Upper lobe of right lung (tissue), 1 donor: ENCODE data around the gene HDGFL2. TPM values are rescaled to one million over a fixed set of nuclear protein-coding genes. Genes with fewer than 3 reads are reported as not detected.

Source experiments
- ATAC-seq: fragments of 200-7000 bp; cut with Tn5 transposase; one replicate; pipeline ENCODE4 v1.9.1; 2020; ENCODE audit warnings: mild to moderate bottlenecking, moderate library complexity
- DNase-seq: peaks from one replicate; pipeline ENCODE4 v3.0.0-alpha.2; 2020
- H3K27ac ChIP-seq: fragments of 200-600 bp; one replicate; pipeline ENCODE4 v1.8.0; 2022
- H3K27me3 ChIP-seq: fragments of 200-600 bp; one replicate; pipeline ENCODE4 v1.8.0; 2022; ENCODE audit warnings: mild to moderate bottlenecking
- H3K36me3 ChIP-seq: fragments of 200-600 bp; one replicate; pipeline ENCODE4 v1.8.0; 2022
- H3K4me1 ChIP-seq: fragments of 200-600 bp; one replicate; pipeline ENCODE4 v1.8.0; 2022
- H3K4me3 ChIP-seq: fragments of 200-600 bp; one replicate; pipeline ENCODE4 v1.8.0; 2022; ENCODE audit warnings: mild to moderate bottlenecking
- H3K9me3 ChIP-seq: fragments of 200-600 bp; one replicate; pipeline ENCODE4 v1.8.0; 2022
- CTCF ChIP-seq: fragments of 200-600 bp; IDR thresholded peaks from one replicate; pipeline ENCODE4 v1.8.0; 2022; ENCODE audit warnings: antibody characterized with exemption
- intact Hi-C: fragments of 100-400 bp; cut with DNase I; formaldehyde crosslinking; loops from one replicate; pipeline ENCODE4 v1.11.0; 2022
- total RNA-seq: library from RNA; stranded (reverse); fragmentation: NEBNext Ultra II Directional; extraction: Animal tissue kit (Norgen Biotek cat#: 25700); gene quantifications from one replicate; pipeline ENCODE4 v1.2.1, GENCODE V29; 2021
- donor health status: DM: no; HTN: yes; CAD: no; lungs with severe emphysema.

The HDGFL2 gene
- total RNA-seq, 1 donor from 2014 or later, result 30.6 TPM

GRCh38 chr19:4456476-4456842 lies 15.6 kb upstream of the HDGFL2 start:
- Histone ChIP-seq H3K27ac (peak overlapping the region; percentile 52), H3K36me3 (peaks cover 26% of the 10 kb centered on the region), H3K4me1 (peaks cover 12% of the 10 kb centered on the region), H3K27me3 (no peaks in the 10 kb centered on the region), H3K9me3 (no peaks in the 10 kb centered on the region), H3K4me3 (peak overlapping the region; percentile 68)
- intact Hi-C loops, result no loop called here
- DNase-seq, result no peak
- ATAC-seq, result peak; percentile 18
- no peak for TF ChIP-seq CTCF

DNA sequence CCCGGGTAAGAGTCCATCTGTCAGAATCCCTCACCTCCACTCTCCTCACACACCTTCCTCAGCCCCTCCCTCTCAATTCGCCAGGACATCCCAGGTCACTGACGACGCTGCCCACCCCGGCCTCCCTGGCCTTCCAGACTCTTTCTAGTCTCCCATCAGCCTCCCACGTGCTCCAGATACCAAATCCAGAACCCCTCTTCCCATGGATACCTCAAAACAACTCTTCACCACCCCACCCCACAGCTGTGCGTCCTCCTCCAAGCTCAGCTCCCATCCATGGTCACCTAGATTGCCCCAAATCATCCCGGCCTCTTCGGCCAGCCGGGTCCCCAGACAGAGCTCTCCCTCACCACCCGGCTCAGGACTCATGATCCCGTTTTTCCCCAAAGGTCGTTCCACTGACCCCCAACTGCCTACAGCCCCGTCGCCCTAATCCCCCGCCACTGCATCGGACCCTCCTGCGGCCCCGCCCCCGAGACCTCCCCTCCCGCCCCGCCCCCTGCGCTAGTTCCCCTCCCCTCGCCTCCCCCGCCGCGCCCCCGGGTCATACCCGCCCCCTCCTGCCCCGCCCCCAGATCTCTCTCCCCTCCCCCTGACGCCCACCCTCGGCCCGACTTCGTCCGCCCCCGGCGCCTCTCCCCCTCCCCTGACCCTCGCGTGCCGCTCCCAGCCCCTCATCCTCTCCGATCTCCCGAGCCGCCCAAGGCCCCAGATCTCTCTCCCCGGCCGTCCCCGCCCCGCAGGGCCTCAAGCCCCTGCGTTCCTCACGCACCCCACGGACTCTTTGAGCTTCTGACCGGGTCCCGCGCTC lies 15.0 kb upstream of the HDGFL2 start:
- TF ChIP-seq CTCF, result no peak
- intact Hi-C loops, result no loop called here
- ATAC-seq, result peak; percentile 20
- peak overlapping the region; percentile 81 for H3K27ac ChIP-seq
- H3K4me1 ChIP-seq, result peaks cover 12% of the 10 kb centered on the region
- H3K27me3 ChIP-seq, result no peaks in the 10 kb centered on the region
- H3K4me3 ChIP-seq, result peak overlapping the region; percentile 68
- H3K36me3 ChIP-seq, result peaks cover 20% of the 10 kb centered on the region
- DNase-seq, result no peak
- no peaks in the 10 kb centered on the region for H3K9me3 ChIP-seq

GRCh38 chr19:4457654-4458395 lies 14.3 kb upstream of the HDGFL2 start, which contains the start of gene UBXN6:
Gene UBXN6, minus strand, starts transcription at chr19:4457794. Its CDS starts 97 bp downstream, at chr19:4457697.
- H3K27me3 ChIP-seq, result no peaks in the 10 kb centered on the region
- peak within 1 kb of the TSS; percentile 68 for H3K4me3 ChIP-seq
- peak; percentile 96 for ATAC-seq
- peak; percentile 99 for DNase-seq
- no peaks in the 10 kb centered on the region for H3K9me3 ChIP-seq
- peaks cover 12% of the 10 kb centered on the region for H3K4me1 ChIP-seq
- intact Hi-C loops, result no loop called here
- TF ChIP-seq CTCF, result no peak
- H3K27ac ChIP-seq, result peak within 1 kb of the TSS; percentile 81
- H3K36me3 ChIP-seq, result peaks cover 13% of the 10 kb centered on the region

DNA sequence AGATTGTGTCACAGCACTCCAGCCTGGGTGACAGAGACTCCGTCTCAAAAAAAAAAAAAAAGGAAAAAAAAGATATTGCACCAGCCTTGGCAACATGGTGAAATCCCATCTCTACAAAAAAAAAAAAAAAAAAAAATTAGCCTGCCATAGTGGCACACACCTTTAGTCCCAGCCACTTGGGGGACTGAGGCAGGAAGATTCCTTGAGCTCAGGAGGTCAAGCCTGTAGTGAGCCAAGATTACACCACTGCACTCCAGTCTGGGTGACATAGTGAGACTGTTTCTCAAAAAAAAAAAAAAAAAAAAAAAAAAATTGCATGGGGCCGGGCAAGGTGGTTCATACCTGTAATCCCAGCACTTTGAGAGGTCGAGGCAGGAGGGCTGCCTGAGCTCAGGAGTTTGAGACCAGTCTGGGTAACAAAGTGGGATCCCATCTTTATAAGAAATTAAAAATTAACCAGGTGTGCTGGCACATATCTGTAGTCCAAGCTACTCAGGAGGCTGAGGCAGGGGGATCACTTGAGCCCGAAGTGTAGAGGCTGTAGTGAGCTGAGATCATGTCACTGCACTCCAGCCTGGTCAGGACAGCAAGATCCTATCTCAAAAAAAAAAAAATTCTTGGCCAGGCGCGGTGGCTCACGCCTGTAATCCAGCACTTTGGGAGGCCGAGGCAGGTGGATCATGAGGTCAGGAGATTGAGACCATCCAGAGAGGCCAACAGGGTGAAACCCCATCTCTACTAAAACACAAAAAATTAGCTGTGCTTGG lies 7.1 kb upstream of the HDGFL2 start:
- Histone ChIP-seq H3K4me1 (no peaks in the 10 kb centered on the region), H3K27me3 (no peaks in the 10 kb centered on the region), H3K9me3 (no peaks in the 10 kb centered on the region), H3K4me3 (no peak overlapping the region), H3K36me3 (no peaks in the 10 kb centered on the region), H3K27ac (no peak overlapping the region)
- TF ChIP-seq CTCF, result no peak
- no peak for DNase-seq
- intact Hi-C loops, result no loop called here
- no peak for ATAC-seq

- Histone ChIP-seq H3K36me3 (no peaks in the 10 kb centered on the region), H3K9me3 (no peaks in the 10 kb centered on the region), H3K27me3 (no peaks in the 10 kb centered on the region), H3K27ac (no peak overlapping the region), H3K4me3 (no peak overlapping the region), H3K4me1 (peaks cover 5% of the 10 kb centered on the region)
- DNase-seq (no peak), ATAC-seq (no peak)
- intact Hi-C loops, result no loop called here
- no peak for TF ChIP-seq CTCF
Observed at GRCh38 chr19:4467835-4468234, 4.3 kb upstream of the HDGFL2 start.
